ENCODE measurements around the gene KLB.

- TF ChIP-seq CTCF (conservative IDR thresholded peaks at IDR 0.05) (no peak), ZFX (IDR thresholded peaks at IDR 0.05) (no peak)
These were observed at the start of gene KLB for GRCh38 chr4:39406763-39407583.
